ENCODE data around the gene GDF7. TPM values are rescaled to one million over a fixed set of nuclear protein-coding genes. Genes with fewer than 3 reads are reported as not detected.

GDF7 gene
- total and polyA plus RNA-seq, 4 donors = 0.89 to 7.2 (median 3.3) TPM

DNA sequence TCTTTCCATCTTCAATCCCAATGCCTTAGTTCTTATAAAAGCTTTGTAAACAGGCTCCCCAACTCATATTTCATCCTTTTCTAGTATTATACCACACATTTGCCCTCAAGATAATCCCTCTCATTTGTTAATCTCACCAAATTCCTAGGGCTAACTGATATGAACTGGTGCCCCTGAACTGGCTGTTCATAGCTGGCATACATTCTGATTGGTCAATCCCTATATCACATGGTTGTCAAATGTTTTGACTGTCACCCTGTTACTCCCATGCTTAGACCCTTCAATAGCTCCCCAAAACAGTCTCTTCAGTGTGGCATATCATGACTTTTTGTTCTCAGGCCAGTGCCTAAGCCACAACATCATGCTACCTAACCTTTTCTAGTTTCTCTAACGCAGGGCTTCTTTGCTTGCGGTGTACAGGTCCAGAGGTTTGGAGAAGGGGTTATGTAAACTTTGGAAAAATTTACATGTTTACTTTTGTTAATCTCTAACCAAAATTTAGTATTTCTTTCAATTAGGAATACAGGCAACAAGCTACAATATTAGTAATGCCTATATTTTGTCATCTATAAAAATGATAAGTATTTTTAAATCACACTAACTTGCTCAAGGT, 30.5 kb downstream of the GDF7 start:
- no peak for DNase-seq (ENCODE audit: low spot score)
- Histone ChIP-seq H3K4me1 (ENCODE audit: control insufficient read depth in 4 of 4, insufficient read depth in 4 of 4, low read length in 3 of 4) (peaks cover 3 to 33% (median 22%) of the 10 kb centered on the region in 4 donors), H3K27me3 (ENCODE audit: control insufficient read depth in 4 of 4, insufficient read depth in 4 of 4, low read length in 3 of 4) (no peaks in the 10 kb centered on the region), H3K27ac (ENCODE audit: low read depth in 1 of 2, low read length in 2 of 2) (peak overlapping the region; percentile 2 to 54), H3K9me3 (ENCODE audit: control insufficient read depth in 4 of 4, low read length in 3 of 4) (no peaks in the 10 kb centered on the region), H3K36me3 (ENCODE audit: control insufficient read depth in 4 of 4, insufficient read depth in 3 of 4, low read depth in 1 of 4, low read length in 3 of 4) (no peaks in the 10 kb centered on the region), H3K4me3 (ENCODE audit: low read depth in 1 of 3, low read length in 3 of 3) (no peak overlapping the region), H3K9ac (ENCODE audit: low read depth in 1 of 2, low read length in 2 of 2) (no peak overlapping the region)
- 41% methylated on average over 2 of the region's 2 CpGs for WGBS
- TF ChIP-seq RAD21 (IDR thresholded peaks at IDR 0.05) (peak in 1 of 2 donors; percentile 31), HNF4A (conservative IDR thresholded peaks at IDR 0.05) (peak; percentile 81 to 88), TAF1 (conservative IDR thresholded peaks at IDR 0.05) (no peak), SP1 (IDR thresholded peaks at IDR 0.05) (peak; percentile 82), JUND (IDR thresholded peaks at IDR 0.05) (peak in 1 of 2 donors; percentile 48), RXRA (IDR thresholded peaks at IDR 0.05) (peak; percentile 61 to 82), YY1 (IDR thresholded peaks at IDR 0.05) (peak; percentile 53), EGR1 (IDR thresholded peaks at IDR 0.05; ENCODE audit: low read depth in 2 of 2) (peak in 1 of 2 donors; percentile 62), CTCF (IDR thresholded peaks at IDR 0.05; ENCODE audit: low read depth, low read length, missing input control) (no peak), REST (IDR thresholded peaks at IDR 0.05) (peak; percentile 78), FOXA1 (IDR thresholded peaks at IDR 0.05) (peak; percentile 90), GABPA (IDR thresholded peaks at IDR 0.05 in 1 of 2, conservative IDR thresholded peaks at IDR 0.05 in 1 of 2) (no peak), FOXA2 (IDR thresholded peaks at IDR 0.05) (peak; percentile 93), NR2F2 (IDR thresholded peaks at IDR 0.05) (no peak), HNF4G (IDR thresholded peaks at IDR 0.05) (peak; percentile 41), ATF3 (IDR thresholded peaks at IDR 0.05) (no peak)
- TF ChIP-seq, protein P1, sequence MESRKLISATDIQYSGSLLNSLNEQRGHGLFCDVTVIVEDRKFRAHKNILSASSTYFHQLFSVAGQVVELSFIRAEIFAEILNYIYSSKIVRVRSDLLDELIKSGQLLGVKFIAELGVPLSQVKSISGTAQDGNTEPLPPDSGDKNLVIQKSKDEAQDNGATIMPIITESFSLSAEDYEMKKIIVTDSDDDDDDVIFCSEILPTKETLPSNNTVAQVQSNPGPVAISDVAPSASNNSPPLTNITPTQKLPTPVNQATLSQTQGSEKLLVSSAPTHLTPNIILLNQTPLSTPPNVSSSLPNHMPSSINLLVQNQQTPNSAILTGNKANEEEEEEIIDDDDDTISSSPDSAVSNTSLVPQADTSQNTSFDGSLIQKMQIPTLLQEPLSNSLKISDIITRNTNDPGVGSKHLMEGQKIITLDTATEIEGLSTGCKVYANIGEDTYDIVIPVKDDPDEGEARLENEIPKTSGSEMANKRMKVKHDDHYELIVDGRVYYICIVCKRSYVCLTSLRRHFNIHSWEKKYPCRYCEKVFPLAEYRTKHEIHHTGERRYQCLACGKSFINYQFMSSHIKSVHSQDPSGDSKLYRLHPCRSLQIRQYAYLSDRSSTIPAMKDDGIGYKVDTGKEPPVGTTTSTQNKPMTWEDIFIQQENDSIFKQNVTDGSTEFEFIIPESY (IDR thresholded peaks at IDR 0.05) = peak; percentile 42
- TF ChIP-seq, protein P2, sequence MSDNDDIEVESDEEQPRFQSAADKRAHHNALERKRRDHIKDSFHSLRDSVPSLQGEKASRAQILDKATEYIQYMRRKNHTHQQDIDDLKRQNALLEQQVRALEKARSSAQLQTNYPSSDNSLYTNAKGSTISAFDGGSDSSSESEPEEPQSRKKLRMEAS (IDR thresholded peaks at IDR 0.05) = peak; percentile 48
